Activated T-cell treated with anti-CD3 and anti-CD28 coated beads for 48 hours (primary cell): ENCODE results near the gene CEBPG.
A peak's percentile ranks its signal among the peaks of the same experiment; 100 is the strongest.

Source experiments
- DNase-seq: peaks from one replicate; pipeline ENCODE4 v3.0.0-alpha.2; 2020; ENCODE audit warnings: low read depth

CEBPG gene

DNA sequence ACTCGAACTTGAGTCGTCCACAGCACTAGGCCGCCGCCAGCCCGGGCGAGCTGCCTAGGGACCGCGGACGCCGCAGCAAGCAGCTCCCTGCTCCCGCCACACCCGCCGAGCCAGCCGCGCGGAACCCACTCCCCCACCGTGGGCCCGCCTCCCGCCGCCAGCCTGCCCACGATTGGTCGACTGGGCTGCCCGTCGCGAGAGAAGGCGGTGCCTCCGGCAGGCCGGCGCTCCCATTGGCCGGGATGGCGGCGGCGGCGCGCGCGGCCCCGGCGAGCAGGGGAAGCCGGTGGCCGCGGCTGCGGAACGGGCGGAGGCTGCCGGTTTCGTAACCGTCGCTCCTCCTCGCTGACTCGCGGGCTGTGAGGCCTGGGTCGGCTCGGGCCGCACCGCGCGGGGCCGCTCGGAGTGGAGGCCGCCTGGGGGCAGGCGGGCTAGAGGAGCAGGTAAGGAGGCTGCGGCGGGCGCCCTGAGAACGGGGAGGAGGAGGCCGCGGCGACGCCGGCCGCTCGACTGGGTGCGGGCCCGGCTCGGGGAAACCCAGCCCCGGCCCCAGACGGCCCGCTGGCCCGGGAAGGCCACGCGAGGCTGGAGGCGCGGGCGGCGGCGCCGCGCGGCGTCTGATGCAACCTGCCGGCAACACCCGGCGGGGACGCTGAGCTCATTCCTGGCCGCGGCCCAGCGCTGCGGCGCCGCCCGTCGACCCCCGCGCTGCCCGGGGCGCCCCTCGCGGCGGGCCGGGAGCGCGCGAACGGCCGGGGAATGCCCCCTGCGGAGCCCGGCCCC, at the start of gene CEBPG:
Gene CEBPG, plus strand, starts transcription at position 257 of the 783 bp plus-strand sequence. CDS start 5,531 bp downstream, outside the sequence.
- peak; percentile 95 for DNase-seq

DNA sequence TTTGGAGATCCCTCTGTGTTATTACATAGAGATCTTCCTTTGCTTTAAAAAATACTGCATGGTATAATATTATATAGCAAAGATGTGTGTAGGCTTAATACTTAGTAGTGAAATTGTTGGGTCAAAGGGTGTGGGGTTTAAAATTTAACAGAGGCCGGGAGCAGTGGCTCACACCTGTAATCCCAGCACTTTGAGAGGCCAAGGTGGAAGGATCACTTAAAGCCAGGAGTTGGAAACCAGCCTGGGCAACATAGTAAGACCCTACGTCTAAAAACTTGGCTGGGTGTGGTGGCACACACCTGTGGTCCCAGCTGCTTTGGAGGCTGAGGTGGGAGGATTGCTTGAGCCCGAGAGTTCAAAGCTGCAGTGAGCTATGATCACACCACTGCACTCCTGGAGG, 48.9 kb upstream of the CEBPG start:
- DNase-seq: no peak

DNA sequence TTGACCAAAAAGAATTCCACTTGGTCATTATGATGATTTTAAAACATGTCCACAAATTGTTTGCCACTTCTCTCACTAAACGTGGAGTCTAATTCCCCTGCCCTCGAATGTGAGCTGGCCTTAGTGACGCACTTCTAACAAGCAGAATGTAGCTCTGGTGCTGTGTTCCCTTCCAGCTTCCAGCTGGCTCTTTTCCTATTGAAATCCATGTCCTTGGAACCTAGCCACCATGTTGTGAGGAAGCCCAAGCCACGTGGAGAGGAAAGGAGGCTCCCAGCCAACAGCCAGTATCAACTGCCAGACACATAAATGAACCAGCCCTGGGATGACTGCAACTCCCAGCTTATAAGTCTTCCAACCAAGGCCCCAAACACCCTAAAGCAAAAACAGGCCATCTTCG, 47.6 kb upstream of the CEBPG start:
- DNase-seq: no peak

DNA sequence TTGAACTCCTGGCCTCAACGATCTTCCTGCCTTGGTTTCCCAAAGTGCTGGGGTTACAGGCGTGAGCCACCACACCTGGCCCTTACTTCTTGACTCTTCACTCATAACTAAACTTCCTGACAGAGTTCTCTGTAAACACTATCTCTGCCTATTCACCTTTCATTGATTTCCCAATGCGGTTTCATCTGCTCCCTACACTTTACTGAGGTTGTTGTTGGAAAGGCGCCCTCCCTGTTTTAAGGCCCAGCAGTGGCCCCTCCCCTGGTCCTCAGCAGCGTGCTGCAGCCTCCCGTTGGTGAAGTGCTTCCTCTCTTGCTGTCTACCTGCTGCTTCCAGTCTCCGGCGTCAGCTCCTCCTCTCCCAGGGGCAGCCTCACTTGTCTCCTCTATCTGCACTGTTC, 44.4 kb upstream of the CEBPG start:
- DNase-seq: no peak

DNA sequence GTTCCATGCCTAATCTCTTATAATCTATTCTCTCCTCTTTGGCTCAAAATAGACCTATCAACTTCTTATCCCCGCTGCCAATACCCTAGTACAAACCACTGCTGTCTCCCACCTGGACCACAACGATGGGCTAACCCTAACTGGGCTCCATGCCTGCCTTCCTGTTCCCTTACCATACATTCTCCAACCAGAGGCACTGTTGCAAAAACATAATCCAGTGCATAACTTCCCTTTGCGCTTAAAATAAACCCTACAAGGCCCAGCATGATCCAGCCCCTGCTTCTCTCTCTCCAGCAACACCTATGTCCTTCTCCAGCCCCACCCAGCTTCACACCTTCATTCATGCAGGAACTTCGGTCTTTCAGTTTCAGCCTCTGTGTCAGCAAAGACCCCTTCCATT, 43.8 kb upstream of the CEBPG start:
- no peak for DNase-seq

DNA sequence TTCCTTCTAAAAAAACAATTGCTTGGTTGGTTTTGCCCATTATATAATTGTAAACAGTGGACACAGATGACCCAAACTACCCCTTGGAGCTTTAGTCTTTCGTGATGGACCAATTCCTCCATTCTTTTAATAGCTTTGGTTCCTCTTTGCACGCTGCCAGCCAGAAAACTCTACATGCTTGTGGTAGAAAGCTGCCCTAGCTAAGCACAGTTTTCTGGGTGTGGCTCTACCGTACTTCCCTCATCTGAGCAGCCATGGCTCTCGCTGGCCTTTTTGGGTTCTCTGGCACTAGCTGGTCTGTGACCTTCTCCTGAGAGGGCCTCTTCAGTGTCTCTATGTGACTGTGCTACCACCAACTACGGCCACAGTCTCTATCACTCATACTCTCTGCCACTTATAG, 41.3 kb upstream of the CEBPG start:
- no peak for DNase-seq

DNA sequence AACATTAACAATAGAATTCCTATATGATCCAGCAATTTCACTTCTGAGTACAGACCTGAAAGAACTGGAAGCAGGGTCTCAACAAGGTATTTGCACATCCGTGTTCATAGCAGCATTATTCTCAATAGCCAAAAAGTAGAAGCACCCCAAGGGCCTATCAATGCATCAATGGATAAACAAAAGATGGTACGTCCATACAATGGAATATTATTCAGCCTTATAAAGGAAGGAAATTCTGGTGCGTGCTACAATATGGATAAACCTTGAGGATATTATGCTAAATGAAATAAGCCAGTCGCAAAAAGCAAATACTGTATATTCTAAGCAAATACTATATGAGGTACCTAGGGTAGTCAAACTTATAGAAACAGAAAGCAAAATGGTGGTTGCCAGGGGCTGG, 40.4 kb upstream of the CEBPG start:
- DNase-seq: no peak

DNA sequence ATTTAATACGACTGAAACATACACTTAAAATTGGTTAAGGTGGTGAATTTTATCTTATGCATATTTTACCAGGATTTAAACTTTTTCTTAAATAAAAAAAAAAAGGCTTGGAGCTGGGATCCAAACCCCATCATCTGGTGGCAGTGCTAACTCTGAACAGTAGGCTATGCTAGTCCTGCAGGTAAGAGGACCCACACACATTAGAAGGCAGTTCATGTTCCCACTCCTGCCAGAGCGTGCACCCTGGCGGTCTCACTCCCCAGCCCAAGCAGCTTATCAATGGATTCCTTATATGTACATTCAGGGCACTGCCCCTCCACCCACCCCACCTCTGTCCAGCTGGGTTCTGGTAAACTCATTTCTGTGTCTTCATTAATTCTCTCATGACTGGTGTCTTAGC, 39.9 kb upstream of the CEBPG start:
- no peak for DNase-seq

DNA sequence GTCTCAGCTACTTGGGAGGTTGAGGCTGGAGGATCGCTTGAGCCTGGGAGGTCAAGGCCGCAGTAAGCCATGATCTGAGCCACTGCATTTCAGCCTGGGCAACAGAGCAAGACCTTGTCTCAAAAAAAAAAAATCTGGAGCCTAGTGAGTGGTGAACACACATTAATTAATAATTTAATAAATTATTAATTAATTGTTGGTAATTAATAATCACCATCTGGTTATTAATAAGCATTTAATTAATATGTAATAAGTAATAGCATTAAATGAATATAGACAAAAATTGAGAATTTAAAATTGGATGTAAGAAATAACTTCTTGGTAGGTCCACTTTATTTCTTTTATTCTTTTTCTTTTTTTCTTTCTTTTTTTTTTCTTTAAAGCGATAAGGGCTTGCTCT, 39.2 kb upstream of the CEBPG start:
- DNase-seq: no peak

DNA sequence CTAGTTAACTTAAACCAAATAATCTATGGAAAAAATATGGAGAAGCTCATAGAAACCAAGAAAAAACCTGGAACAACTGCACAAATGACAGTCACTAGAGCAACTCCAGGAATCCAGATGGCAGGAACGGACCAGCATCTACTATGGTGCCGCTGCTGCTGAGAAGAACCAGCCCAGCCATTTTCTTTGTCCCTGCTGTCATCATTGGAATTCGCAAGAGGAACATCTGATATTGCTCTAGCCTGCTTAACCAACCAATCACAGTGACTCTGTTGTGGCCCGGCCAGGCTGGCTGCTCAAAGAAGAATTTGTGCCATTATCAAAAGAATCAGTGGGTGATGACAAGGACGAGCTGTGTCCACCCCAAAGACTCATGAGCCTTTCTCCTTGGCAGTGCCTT, 38.1 kb upstream of the CEBPG start:
- no peak for DNase-seq

DNA sequence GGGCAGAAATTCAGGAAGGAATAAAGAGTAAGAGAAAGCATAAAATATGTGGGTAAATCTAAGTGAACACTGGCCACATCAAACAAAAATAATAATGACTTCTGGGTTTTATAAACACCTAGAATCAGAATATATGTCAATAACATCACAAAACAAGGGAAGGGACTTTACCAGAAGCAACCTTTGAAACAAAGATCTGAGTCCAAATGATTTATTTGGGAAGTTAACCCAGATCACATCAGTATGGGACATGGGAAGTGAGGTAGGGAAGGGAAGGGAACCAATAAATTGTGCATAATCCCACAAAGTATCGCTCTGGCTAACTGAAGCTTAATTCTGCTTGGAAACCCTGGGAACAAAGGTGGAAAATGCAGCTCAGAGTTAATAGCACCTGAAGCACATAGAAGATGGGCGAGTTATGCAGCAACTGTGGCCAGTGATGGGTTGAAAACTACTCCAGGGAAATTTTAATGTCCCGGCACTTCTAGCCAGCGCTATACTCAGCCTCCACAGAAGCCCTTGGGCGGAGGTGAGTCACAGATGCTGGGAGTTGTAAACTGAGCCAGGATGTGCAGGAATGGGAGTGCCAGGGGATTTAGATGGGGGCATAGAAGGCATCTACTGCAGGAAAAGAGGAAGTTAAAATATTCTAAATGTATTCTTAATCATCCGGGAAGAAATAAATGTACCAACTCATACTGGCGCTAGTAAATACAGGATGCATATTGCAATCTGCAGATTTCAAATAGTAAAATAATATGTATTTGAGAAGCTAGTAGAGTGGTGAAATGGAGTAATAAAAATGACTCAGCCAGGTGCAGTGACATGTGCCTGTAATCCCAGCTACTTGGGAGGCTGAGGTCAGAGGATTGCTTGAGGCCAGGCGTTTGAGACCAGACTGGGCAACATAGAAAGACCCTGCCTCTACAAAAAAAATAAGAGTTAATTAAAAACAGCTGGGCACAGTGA, 34.2 kb upstream of the CEBPG start:
- no peak for DNase-seq

DNA sequence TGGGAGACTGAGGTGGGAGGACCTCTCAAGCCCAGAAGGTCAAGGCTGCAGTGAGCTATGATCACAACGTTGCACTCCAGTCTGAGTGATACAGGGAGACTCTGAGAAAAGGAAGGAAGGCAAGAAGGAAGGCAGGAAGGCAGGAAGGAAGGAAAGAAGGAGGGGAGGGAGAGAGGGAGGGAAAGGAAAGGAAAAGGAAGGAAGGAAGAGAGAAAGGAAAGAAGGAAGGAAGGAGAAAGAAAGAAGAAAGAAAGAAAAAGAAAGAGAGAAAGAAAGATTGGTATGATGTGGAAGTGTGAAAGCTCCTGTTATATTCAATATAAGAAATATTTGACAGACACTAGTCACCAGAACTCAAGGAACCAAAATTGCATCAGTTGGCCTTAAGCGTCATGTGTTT, 32.5 kb upstream of the CEBPG start:
- no peak for DNase-seq

DNA sequence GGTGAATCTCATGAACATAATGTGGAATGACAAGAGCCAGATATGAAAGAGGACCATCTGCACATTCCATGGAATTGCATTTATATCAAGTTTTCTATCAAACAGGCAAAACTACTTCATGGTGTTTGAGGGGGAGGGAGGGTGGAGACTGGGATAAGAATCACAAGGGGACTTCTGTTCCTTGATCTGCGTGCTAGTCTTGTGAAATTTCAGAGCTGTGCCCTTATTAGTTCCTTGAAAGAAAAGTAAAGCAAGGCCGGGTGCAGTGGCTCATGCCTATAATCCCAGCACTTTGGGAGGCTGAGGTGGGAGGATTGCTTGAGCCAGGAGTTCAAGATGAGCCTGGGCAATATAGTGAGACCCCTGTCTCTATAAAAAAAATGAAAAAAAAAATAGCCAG, 30.2 kb upstream of the CEBPG start:
- no peak for DNase-seq

DNA sequence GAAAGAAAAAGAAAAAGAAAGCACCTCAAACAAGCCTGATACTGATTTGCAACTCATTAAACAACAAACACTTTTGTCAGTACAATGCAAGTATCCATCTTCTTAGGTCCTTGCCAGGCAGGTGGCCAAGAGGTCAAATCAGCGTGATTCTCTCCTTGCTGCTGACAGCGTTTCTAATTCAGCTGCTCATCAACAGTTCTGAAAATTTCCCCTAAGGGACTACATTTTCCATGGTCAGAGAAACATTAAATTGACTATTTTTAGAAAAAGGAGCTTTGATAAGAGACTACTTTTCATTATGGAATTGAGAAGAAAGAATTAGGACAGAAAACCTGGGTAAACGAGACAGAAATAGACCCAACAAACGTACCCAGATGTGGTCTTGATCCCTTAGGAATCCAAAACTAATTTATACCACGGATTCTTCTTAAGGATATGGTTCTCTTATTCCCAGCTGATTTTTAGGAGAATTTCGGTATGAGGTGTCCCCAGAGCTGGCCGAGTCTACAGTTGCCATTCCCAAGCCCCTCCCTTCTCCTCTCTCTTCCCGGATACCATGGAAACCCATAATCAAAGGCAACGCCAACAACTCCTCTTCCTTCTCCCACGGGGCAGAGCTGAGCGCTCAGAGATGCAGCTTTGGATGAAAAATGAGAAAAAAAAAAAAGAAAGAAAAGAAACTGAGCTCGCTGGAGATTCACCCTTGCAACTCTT, 29.5 kb upstream of the CEBPG start:
- DNase-seq: no peak

DNA sequence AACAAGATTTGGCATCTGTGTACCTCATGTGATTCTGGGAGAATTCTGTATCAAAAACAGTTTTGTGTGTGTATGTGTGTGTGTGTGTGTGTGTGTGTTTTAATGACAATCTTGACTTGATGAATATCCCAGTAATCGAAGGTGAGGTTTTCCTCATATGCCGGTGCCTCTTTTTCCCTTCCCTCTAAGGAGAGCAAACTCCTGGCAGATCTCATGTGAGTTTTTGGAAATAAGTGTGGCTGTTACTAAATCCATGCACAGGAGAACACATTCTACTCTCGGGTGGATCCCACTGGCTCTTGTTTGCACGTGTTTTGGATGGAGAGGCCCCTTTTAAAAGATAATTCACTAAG, 29.0 kb upstream of the CEBPG start:
- no peak for DNase-seq

DNA sequence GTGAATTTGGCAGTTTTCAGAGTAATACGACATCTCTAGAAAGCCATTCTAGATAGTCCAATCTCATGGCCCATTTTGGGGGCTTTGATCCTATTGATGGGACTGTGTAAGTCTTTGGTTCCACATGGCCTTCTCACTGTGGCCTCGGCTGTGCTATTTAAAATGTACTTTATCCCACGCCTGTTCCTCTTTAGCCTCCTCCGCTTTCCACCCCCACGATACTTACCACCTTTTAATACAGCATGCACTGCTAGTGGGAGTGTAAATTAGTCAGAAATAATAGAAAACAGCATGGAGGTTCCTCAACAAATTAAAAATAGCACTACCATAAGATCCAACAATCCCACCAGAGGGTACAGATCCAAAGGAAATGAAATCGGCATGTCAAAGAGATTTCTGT, 28.3 kb upstream of the CEBPG start:
- DNase-seq: no peak

DNA sequence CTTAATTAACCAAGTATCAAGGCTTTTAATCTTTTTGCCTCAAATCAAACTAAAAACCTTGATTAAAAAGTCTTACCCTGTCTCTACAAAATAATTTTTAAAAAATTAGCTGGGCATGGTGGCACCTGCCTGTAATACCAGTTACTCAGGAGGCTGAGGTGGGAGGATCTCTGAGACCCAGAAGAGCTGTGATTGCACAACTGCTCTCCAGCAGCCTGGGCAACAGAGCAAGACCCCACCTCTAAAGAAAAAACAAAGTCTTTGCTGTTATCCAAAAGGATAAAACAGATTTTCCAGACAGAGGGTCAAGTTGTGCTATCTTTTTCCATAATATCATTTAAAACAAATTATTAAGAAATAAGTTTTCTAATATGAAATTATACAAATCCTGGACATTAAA, 26.8 kb upstream of the CEBPG start:
- DNase-seq: no peak

DNA sequence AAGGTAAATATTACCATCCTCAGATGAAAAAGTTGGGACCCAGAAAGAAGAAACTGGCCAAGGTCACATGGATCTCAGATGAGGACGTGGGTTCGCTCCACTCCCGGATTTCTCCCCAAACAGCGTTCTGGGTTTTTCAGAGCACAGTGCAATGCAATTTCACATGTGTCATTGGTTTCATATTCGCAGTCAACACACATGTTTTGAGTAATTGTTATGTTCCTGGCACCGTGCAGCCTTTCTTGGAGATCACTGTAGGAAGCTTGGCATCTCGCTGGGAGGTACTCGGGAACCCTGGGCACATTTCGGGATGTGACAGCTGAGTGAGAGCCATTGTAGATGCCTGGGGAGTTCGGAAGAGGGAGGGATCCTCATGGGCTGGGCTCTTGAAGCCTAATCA, 26.2 kb upstream of the CEBPG start:
- no peak for DNase-seq

DNA sequence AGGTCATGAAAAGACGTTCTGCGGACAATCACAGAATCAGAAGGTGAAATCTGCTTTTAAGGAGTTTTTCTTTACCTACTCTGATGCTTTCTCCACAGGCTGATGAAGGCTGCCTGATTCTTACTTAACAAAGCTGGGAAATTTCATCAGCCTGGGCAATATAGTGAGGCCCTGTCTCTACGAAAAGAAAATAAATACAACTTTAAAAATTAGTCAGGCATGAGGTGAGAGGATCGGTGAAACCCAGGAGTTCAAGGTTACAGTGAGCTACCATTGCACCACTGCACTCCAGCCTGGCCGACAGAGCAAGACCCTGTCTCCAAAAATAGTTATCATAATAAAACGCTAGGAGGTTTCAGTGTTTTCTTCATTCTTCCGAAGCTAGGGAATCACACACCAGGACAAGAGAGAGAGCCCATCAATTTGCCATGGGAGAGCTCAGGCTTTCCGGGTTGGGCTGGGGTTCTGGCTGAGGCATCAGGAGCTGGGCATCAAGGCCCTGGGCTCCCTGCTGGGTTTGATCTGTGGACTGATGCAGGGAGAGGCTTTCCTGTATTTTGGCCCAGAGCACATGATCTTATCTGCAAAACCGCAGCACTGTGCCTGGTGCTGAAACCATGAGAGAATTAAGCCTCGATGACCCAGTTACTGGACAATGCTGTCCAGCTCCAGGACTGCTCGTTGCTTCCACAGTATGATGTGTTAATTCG, 25.1 kb upstream of the CEBPG start:
- no peak for DNase-seq

DNA sequence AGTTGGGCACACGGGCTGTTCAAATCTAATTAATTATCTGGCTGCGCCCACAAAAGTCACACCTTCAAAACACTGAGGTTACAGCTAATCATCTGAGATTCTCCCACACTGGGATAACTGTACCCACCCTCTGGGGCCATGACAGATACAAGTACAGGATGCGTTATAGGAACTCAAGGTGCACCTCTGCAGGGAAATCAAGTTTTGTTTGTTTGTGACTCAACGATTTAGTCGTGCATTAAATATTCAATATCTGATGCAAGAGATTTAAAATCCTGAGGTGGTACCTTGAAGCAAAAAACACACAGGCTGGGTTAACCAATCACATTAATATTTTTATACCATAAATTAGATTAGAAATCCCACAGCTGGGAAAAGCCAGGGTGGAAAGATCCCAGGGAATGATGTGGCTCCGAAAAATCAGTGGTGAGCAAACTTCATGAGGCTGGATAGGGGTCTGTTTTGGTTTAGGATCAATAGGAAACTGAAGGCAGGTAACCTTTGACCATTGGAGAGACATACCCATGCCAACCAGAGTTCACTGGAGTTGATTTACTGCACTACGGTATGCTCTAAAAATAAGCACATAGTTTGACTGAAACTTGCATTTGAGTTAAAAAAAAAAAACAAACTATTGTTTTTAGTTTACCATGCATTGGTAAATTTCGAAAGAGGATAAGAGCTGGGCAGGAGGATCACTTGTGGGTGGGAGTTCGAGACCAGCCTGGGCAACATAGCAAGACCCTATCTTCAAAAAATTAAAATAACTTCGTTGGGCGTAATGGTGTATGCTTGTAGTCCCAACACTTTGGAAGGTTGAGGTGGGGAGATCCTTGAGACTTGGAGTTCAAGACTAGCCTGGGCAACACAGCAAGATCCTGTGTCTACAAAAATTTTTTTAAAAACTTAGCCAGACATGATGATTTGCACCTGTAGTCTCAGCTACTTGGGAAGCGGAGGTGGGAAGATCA, 23.9 kb upstream of the CEBPG start:
- no peak for DNase-seq
